Measurements from ENCODE around the gene ZFHX3.

Gene ZFHX3

DNA sequence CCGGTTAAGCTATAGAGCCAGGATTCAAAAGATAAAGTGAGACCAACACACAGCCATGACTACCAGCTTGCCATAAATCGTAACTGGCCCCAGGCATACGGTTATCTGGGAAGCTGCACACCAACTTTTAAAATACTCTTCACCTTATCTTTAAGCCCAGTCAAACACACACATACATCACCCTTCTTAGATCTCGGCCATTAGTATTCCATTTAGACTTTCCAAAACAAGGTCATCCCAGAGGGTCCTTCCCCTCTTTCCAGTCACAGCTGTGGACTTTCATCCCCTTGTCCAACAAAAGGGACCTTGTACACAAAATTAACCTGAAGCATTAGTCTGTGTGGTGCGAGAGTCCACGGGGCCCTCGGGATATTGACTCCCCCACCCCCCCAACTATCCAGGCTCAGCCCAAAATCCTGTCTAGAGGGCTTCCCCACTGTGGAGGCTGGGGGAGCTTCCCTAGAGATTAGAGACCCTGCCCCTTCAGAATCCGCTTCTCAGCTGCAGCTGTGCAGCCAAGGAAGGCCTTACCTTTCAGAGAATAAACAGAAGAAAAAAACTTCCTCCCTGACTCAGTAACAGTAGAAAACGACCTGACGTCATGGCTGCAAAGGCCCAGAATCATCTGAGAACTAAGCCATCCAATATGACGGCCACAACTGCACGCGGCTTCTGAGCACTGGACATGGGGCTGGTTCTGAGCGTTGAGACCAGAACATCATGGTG lies 9.9 kb downstream of the ZFHX3 start:
- no peak for DNase-seq

DNA sequence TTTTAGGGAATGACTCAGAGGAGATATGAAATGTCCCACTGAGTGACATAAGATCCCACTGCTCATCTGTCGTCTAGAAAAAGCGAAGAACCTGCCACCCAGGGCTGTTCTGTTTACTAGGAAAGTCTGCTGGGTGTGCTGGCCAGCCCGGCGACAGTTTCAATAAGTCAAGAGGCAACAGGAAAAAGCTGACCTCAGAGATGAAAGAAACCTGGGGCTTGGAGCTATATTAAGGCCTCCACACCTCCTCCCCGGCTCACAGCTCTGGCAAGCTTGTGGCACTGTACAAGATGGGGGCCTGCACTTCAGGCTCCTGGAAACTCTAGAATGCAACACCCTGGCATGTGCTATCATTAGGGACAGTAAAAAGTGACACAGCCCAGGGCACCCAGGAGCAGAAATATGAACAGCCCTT lies 10.6 kb downstream of the ZFHX3 start:
- DNase-seq, result no peak

DNA sequence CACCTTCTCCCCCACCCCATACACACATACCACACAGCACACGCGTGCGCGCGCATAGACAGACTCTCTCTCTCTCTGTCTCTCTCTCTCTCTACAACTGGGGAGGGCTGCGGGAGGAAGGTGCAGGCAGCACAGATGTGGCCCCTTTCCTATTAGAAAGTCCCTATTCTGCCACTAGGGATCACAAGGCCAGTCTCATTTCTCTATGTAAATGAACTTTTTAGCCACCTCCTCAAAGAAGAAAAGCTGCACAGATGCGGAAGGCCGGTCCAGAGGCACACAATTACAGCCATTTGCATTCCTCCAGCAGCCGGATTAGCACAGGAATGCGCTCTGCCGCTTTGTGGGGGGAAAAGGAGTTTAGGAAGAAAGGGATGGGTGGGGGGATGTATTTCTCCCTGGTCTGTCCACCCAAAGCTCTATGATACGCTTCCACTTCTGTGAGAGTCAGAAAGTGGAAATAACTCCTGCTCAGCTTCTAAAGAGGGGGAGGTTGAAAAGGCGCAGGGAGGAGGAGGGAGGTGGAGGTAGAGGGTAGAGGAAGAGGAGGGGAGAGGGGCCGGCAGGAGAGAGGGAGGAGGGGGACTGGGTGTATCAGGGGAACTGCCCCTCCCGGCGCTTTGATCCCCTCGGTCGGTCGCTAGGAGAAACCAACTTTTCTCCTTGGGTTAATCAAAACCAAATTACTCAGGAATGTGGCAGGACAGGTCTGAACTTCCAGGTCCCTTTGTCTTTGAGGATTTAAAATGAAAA lies 11.7 kb downstream of the ZFHX3 start:
- no peak for DNase-seq

DNA sequence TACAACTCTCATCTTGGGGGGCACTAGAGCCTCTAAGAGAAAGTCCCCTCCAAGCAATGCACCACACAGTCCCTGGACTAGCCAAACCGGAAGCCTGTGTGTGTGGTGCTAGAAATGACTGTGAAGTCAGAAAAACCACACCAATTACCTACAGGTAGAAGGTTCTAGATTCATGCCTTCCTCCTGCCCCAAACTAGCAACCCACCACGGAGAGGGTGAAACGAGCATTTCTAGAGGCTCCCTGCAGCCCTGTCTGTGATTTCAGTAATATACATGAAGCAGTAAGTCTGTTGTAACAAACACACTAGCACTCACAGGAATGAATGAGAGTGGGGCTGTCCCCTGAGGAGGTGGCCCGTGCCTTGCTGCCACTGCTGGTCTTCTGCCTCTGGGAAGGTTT lies 13.6 kb downstream of the ZFHX3 start:
- no peak for DNase-seq

DNA sequence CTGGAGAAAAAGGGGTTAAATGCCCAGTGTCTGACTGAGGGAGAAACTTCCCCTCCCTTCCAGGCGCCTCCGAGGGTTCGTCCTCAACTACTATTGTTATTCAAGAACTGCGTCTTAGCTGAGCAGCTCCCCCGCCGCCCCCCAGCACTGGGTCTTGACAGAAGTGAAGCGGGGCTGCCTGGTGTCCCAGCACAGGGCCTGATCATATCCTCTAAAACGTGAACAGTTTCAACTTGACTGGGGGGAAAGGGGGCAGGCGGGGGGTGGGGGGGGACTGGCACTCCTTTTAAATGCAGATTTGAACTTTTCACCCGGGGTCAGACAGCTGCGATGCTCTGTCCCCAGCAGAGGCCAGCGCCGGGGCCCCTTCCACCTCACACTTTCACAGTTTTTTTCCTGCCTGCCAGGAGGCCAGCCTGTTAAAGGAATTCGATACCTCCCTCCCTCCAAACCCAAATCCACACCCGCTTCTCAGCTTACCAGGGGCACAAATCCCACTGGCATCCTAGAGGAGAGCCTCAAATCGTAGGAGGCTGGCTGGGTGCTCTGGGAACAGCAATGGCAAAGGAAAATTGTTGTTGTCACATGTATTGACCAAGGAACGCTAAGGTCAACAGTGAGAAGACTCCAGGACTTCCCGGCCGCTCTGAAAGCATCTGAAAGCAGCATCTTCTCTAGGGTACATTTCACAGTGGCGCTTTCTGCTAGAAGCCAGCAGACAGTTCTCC lies 14.5 kb downstream of the ZFHX3 start:
- DNase-seq, result no peak

DNA sequence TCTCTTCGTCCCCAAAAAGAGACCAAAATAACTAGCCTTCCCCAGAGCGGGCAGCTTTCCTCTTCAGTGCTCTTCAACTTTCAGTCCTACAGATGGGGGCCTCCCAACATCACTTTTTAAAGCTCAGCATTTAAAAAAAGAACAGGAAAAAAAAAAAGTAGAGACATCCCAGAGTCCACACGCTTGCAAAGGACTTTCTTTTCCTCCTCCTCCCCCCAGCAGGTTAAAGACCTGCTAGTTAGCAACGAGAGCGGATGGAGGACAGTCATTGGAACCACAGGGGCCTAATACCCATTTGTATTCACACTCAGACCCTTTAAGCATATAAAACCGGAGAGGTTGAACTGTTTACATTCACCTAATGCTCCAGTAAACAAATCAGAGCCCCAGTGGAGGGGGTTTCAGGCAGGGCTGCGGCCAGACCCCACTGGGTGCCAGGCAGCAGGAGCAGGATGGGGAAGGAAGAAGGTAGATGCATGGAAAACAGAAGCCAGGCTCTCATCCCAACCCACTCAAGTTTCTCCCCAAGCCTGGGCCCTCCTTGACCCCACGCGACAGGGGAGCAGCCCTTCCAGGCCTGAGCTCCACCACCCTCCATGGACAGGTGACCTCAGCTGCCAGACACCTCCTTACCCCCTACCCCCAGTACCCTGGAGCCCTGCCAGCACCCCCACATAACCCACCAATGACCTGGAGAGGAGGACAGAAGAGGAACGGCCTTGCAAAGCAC lies 15.2 kb downstream of the ZFHX3 start:
- DNase-seq, result no peak

GRCh38 chr16:73031984-73032383 lies 15.9 kb downstream of the ZFHX3 start:
- DNase-seq, result no peak

DNA sequence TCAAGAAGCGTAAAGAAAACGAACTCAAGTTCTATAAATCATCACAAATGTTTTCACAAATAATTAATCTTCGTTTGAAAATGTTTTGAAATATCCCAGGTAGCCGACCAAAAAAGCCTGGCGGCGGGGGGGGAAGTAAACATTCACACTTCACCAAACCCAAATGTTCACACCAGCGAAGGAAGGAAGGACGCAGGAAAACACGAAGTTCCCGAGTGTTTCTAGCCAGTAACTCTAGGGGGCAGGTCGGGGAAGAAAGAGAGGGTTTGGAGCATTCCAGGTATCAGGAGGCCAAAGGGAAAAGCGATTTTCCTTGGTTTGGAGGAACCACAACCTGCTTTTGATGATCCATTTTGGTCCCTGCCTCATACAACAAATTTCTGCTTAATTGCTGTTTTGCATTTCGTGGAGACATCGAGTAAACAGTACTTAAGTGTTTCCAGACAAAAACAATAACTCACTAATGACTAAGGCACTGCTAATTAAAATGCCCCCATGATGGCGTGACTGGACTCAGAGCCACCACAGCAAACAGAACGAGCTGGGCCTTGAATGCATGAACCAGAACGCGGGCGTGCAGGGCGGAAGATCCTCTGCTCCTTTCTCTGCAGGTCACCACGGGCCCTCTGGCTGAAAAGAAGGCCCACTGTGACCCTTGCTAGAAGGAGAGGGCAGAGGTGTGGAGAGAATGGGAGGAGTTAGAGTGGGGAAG lies 16.6 kb downstream of the ZFHX3 start:
- DNase-seq, result no peak

DNA sequence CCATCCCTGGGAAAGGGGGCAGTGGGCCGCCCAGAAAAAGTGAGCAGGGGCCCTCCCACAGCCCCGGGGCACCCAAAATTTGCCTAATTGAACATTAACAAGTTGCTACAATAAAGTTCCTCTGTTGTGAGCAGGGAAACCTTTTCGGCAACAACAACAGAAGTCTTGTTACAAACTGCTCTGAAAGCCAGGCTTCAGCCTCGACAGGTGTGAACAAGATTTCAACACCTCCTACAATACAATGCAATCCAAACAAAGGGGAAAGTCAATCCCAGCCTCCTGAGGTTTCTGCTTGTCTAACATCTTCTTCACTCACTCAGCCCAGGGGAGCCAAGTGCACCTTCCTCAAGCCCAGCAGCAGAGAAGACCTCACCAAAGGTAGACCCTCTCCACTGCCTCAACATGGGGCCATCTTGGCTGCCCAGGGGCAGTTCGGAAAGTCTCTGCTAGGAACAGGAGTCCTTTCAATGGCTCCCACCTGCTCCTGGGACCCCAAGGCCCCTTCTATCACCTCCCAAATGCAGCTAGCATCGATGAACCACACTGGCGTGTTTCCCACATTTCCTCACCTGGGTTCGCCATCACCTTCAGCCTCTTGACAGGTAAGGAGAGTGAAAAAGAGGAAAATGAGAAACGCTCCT lies 19.1 kb downstream of the ZFHX3 start:
- DNase-seq, result no peak

DNA sequence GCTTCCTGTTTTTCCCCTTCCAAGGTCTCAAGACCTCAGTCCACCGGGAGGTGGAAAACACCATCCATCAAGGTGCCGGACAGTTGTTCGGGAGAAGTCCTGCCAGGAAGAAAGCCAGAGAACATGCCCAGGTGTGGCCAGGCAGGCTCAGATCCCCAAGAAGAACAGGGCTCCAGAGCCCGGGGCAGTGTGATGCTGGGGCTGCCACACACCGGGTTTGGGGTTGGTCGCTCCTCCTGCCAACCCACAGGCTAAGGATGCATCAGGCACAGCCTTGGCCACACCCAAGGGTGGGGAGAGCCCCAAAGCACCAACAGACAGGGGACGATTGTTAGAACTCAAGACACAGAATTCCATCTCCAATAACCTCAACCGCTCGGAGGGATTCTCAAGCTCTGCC lies 19.7 kb downstream of the ZFHX3 start:
- DNase-seq, result no peak

GRCh38 chr16:73027685-73028111 lies 20.2 kb downstream of the ZFHX3 start:
- DNase-seq, result no peak

- no peak for DNase-seq
Measured at GRCh38 chr16:73026754-73027684, 20.9 kb downstream of the ZFHX3 start.

GRCh38 chr16:73025856-73026210 lies 22.1 kb downstream of the ZFHX3 start:
- no peak for DNase-seq

GRCh38 chr16:73025151-73025855 lies 22.6 kb downstream of the ZFHX3 start:
- peak; percentile 17 for DNase-seq

DNA sequence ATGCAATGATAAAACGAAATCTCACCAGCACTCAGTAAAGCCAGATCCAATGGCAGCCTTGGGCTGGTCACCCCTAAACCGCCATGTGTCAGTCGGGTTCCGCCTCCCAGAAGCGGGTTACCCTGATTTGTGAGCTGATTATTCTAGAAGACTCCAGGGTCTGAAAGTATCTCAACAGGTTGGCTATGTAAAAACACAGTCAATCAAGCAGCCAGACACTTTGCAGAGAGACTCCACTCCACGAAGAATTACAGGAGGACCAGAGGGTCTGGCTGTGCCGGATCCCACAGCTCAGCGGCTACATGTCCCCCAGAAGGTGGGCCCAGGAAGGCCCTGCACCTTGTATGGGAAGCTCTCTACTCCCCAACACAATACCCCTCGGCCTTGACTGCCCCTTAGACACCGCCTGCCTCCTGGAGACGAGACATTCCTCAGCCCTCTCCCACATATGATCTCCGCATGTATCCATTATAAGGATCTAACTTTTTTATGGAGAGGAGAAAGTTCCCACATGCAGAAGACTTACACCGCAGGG lies 23.3 kb downstream of the ZFHX3 start:
- DNase-seq, result no peak

GRCh38 chr16:73023752-73024570 lies 24.0 kb downstream of the ZFHX3 start:
- DNase-seq, result no peak

DNA sequence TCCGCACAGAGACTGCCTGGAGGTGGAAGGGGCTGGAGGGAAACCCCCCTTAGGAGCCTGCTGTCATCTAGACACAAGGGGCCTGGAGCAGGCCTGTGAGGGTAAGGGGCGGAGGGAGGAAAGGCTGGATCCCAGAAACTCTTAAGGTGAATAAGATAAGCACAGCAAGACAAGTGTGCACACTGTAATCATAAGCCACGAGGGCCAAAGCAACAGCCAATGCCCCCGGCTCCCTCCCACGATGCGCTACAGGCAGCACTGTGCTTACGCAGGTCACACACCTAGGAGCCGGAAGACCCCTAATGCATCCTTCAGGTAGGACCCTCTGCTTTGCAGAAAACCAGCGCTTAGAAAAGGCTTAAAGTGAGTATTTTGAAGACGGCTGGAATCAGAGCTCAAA lies 24.6 kb downstream of the ZFHX3 start:
- no peak for DNase-seq

GRCh38 chr16:73022534-73022933 lies 25.4 kb downstream of the ZFHX3 start:
- no peak for DNase-seq
